CD4-positive, alpha-beta T cell (primary cell): Measurements from ENCODE around the gene HACD3. TPM values are rescaled to one million over a fixed set of nuclear protein-coding genes. Genes with fewer than 3 reads are reported as not detected.

Experiments used
- ATAC-seq: fragments of 200-7000 bp; cut with Tn5 transposase; one replicate; pipeline ENCODE4 v1.10.0; 2022; ENCODE audit warnings: mild to moderate bottlenecking; ENCODE audit not compliant: poor library complexity
- CTCF ChIA-PET: fragments of 350-600 bp; sonication (Branson Sonifier 250); formaldehyde crosslinking; loops from one replicate; lab custom pipeline; 2021; ENCODE audit warnings: antibody characterized with exemption, inconsistent platforms; lab: Charles Lee
- POLR2A ChIA-PET: fragments of 350-600 bp; sonication (Branson Sonifier 250); formaldehyde crosslinking; loops from one replicate; lab custom pipeline; 2021; ENCODE audit warnings: antibody characterized with exemption, inconsistent platforms; lab: Charles Lee
- DNase-seq, 14 experiments: peaks; one replicate each; pipeline ENCODE4 v3.0.0-alpha.2; 2013 to 2020; ENCODE audit warnings: mixed read lengths in 2 of 14
- H3K27ac ChIP-seq, 2 donors: one replicate each; pipeline versions ENCODE4 v1.5.1 to v1.7.0; 2013; ENCODE audit warnings: low read length in 2 of 2, low read depth in 1 of 2, mild to moderate bottlenecking in 1 of 2
- H3K27me3 ChIP-seq, 2 experiments: 1 replicate in 1 of 2; 2 replicates in 1 of 2; pipeline versions ENCODE4 v1.6.1 to v1.7.0; 2013; ENCODE audit warnings: low read length in 2 of 2, control low read depth in 1 of 2, mild to moderate bottlenecking in 1 of 2, moderate library complexity in 1 of 2; ENCODE audit not compliant: insufficient read depth in 2 of 2, control insufficient read depth in 1 of 2
- H3K36me3 ChIP-seq: one replicate; pipeline ENCODE4 v1.6.1; 2013; ENCODE audit warnings: low read length, control low read depth; ENCODE audit not compliant: insufficient read depth
- H3K4me1 ChIP-seq: one replicate; pipeline ENCODE4 v1.6.1; 2013; ENCODE audit warnings: low read length, control low read depth; ENCODE audit not compliant: insufficient read depth
- H3K4me3 ChIP-seq: one replicate; pipeline ENCODE4 v1.5.1; 2013; ENCODE audit warnings: mild to moderate bottlenecking, low read length, moderate library complexity
- H3K9me3 ChIP-seq, 2 experiments: 1 replicate in 1 of 2; 2 replicates in 1 of 2; pipeline versions ENCODE4 v1.6.1 to v1.7.0; 2013; ENCODE audit warnings: low read length in 2 of 2, mild to moderate bottlenecking in 2 of 2, control low read depth in 1 of 2, moderate library complexity in 1 of 2; ENCODE audit not compliant: control insufficient read depth in 1 of 2, insufficient read depth in 1 of 2
- H3K27ac Mint-ChIP-seq: one replicate; pipeline ENCODE4 v1.8.0; 2020; ENCODE audit warnings: mixed read lengths
- H3K27me3 Mint-ChIP-seq: one replicate; pipeline ENCODE4 v1.8.0; 2021; ENCODE audit warnings: mixed read lengths
- H3K36me3 Mint-ChIP-seq: one replicate; pipeline ENCODE4 v1.8.0; 2021; ENCODE audit warnings: low read depth, mixed read lengths
- H3K4me1 Mint-ChIP-seq: one replicate; pipeline ENCODE4 v1.8.0; 2021; ENCODE audit warnings: low read depth, mixed read lengths
- H3K4me3 Mint-ChIP-seq: one replicate; pipeline ENCODE4 v1.8.0; 2020; ENCODE audit warnings: mild to moderate bottlenecking, mixed read lengths
- H3K9me3 Mint-ChIP-seq: one replicate; pipeline ENCODE4 v1.8.0; 2020; ENCODE audit warnings: mixed read lengths
- intact Hi-C, 2 experiments: fragments of 100-400 bp; cut with DNase I in 1 of 2; cut with micrococcal nuclease in 1 of 2; formaldehyde crosslinking; loops; one replicate each; pipeline versions ENCODE4 v1.15.1 to v1.9.0; 2023 to 2025; cut with DNase I, micrococcal nuclease
- total RNA-seq, 174 experiments: library from RNA in 2 of 174; stranded (reverse) in 2 of 174; gene quantifications; one replicate each; pipeline ENCODE4 v1.2.3 and lab custom pipeline; 2021 to 2026
- TF ChIP-seq, protein P1 (sequence below): fragments of 200-600 bp; IDR thresholded peaks from one replicate; pipeline ENCODE4 v1.8.0; 2022; ENCODE audit warnings: antibody characterized with exemption, mild to moderate bottlenecking

Gene HACD3
- total RNA-seq, 2 experiments from 2014 or later, result 13.9 to 14.1 TPM

- CTCF ChIA-PET, result no interaction called here
- H3K9me3 Mint-ChIP-seq, result no peaks in the 10 kb centered on the region
- ATAC-seq (no peak), DNase-seq (no peak)
- H3K36me3 Mint-ChIP-seq, result no peaks in the 10 kb centered on the region
- Histone ChIP-seq H3K27ac (no peak overlapping the region), H3K4me1 (no peaks in the 10 kb centered on the region), H3K9me3 (no peaks in the 10 kb centered on the region), H3K4me3 (no peak overlapping the region), H3K36me3 (no peaks in the 10 kb centered on the region), H3K27me3 (no peaks in the 10 kb centered on the region)
- H3K4me1 Mint-ChIP-seq, result no peaks in the 10 kb centered on the region
- H3K27me3 Mint-ChIP-seq, result no peaks in the 10 kb centered on the region
- TF ChIP-seq, protein P1, sequence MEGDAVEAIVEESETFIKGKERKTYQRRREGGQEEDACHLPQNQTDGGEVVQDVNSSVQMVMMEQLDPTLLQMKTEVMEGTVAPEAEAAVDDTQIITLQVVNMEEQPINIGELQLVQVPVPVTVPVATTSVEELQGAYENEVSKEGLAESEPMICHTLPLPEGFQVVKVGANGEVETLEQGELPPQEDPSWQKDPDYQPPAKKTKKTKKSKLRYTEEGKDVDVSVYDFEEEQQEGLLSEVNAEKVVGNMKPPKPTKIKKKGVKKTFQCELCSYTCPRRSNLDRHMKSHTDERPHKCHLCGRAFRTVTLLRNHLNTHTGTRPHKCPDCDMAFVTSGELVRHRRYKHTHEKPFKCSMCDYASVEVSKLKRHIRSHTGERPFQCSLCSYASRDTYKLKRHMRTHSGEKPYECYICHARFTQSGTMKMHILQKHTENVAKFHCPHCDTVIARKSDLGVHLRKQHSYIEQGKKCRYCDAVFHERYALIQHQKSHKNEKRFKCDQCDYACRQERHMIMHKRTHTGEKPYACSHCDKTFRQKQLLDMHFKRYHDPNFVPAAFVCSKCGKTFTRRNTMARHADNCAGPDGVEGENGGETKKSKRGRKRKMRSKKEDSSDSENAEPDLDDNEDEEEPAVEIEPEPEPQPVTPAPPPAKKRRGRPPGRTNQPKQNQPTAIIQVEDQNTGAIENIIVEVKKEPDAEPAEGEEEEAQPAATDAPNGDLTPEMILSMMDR, result no peak
- no peak overlapping the region for H3K27ac Mint-ChIP-seq
- intact Hi-C loops, result loop anchor here in 1 of 2 experiments (10.0 kb wide), 1 partner anchor 314 kb away; the partner anchor contains the start of gene RNU5B-1
- POLR2A ChIA-PET, result no interaction called here
- H3K4me3 Mint-ChIP-seq, result no peak overlapping the region
These were observed 88.4 kb downstream of the HACD3 start for GRCh38 chr15:65618560-65619109.

DNA sequence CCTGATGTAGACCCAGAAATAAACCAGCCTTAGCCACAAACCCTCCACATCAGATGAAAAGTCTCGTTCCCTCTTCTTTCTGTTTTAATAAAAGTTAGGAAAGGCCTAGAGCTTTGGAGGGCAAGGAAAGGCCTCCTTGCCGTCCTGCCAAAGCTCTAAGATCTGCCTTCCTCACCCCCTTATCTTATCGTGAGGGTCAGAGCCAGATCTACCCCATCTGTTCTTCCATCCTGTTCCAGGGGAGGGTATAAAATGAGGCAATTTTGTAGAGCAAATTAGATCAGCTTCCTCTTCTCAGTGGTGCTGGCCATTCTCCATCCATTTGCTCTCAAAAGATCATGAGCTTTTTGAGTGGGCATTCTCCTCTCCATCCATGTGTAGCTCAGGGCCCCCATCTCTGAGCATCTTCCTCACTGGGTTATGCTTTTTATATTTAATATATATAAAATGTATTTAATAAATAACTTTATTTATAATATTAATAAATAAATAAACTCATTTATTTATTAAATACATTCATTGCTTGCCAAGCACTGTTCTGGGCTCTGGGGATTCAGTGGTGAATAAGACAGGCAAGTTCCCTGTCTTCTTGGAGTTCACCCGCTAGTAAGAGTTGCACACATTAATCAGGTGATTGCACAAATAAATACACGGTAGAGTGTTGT lies 89.5 kb downstream of the HACD3 start:
- H3K4me1 Mint-ChIP-seq, result no peaks in the 10 kb centered on the region
- H3K27ac ChIP-seq, result no peak overlapping the region
- no peaks in the 10 kb centered on the region for H3K27me3 Mint-ChIP-seq
- H3K9me3 ChIP-seq, result no peaks in the 10 kb centered on the region
- H3K36me3 ChIP-seq, result no peaks in the 10 kb centered on the region
- no peak overlapping the region for H3K27ac Mint-ChIP-seq
- ChIA-PET POLR2A (no interaction called here), CTCF (no interaction called here)
- ATAC-seq (no peak), DNase-seq (no peak)
- H3K36me3 Mint-ChIP-seq, result peaks cover 6% of the 10 kb centered on the region
- H3K27me3 ChIP-seq, result no peaks in the 10 kb centered on the region
- no peak overlapping the region for H3K4me3 Mint-ChIP-seq
- TF ChIP-seq, protein P1, result no peak
- no peak overlapping the region for H3K4me3 ChIP-seq
- no peaks in the 10 kb centered on the region for H3K9me3 Mint-ChIP-seq
- H3K4me1 ChIP-seq, result no peaks in the 10 kb centered on the region
- intact Hi-C loops, result loop anchor here in 1 of 2 experiments (10.0 kb wide), 1 partner anchor 315 kb away; the partner anchor contains the start of gene RNU5B-1

DNA sequence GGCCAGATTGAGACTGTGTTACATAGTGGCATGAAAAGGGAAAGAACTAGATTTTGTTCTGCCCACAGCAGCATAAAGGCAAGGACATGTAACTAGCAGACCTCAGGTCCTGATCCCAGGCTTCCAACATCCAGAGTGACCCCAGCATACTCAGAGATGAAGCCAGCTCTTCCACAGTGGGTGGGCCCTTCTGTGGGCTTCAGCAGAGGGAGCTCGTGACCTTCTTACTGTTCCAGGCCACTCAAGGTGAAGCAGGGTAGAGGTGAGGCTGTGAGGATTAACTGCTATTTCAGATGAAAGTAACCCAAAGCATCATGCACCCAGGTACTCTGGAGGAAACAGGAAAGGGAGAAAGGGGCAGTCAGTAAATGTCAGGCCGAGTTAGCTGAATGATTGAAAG lies 90.6 kb downstream of the HACD3 start:
- Mint-ChIP-seq H3K9me3 (no peaks in the 10 kb centered on the region), H3K4me3 (no peak overlapping the region), H3K27me3 (no peaks in the 10 kb centered on the region), H3K4me1 (no peaks in the 10 kb centered on the region), H3K36me3 (peaks cover 11% of the 10 kb centered on the region), H3K27ac (no peak overlapping the region)
- ATAC-seq, result no peak
- TF ChIP-seq, protein P1, result no peak
- H3K27ac ChIP-seq, result no peak overlapping the region
- ChIA-PET POLR2A (no interaction called here), CTCF (no interaction called here)
- H3K4me3 ChIP-seq, result no peak overlapping the region
- intact Hi-C loops, result no loop called here
- H3K36me3 ChIP-seq, result peaks cover 7% of the 10 kb centered on the region
- H3K9me3 ChIP-seq, result no peaks in the 10 kb centered on the region
- DNase-seq, result no peak
- H3K4me1 ChIP-seq, result no peaks in the 10 kb centered on the region
- no peaks in the 10 kb centered on the region for H3K27me3 ChIP-seq
